Type B pancreatic cell (in vitro differentiated cells): ENCODE results near the gene WNT10A. TPM values are rescaled to one million over a fixed set of nuclear protein-coding genes. Genes with fewer than 3 reads are reported as not detected.

Experiments used
- DNase-seq: peaks from one replicate; pipeline ENCODE4 v3.0.0; 2021; ENCODE audit warnings: mixed read lengths; ENCODE audit not compliant: unreplicated experiment; ENCODE audit errors: extremely low spot score
- H3K27ac Mint-ChIP-seq: 2 replicates; pipeline ENCODE4 v1.8.0; 2021; ENCODE audit warnings: mild to moderate bottlenecking, mixed read lengths
- H3K27me3 Mint-ChIP-seq: 2 replicates; pipeline ENCODE4 v1.8.0; 2021; ENCODE audit warnings: mixed read lengths
- H3K36me3 Mint-ChIP-seq: 2 replicates; pipeline ENCODE4 v1.8.0; 2021; ENCODE audit warnings: mixed read lengths
- H3K4me1 Mint-ChIP-seq: one replicate; pipeline ENCODE4 v1.8.0; 2021; ENCODE audit warnings: mixed read lengths; ENCODE audit not compliant: unreplicated experiment
- H3K4me3 Mint-ChIP-seq: 2 replicates; pipeline ENCODE4 v1.8.0; 2021; ENCODE audit warnings: mild to moderate bottlenecking, mixed read lengths
- H3K9me3 Mint-ChIP-seq: 2 replicates; pipeline ENCODE4 v1.8.0; 2021; ENCODE audit warnings: mixed read lengths
- CTCF ChIP-seq: fragments of 200-600 bp; sonication (generic); conservative IDR thresholded peaks from 2 replicates; pipeline ENCODE4 v1.5.0; 2021; ENCODE audit warnings: antibody characterized with exemption, mild to moderate bottlenecking
- total RNA-seq: library from RNA; stranded (reverse); gene quantifications from 2 replicates; pipeline ENCODE4 v1.2.1, GENCODE V29; 2021; ENCODE audit warnings: low replicate concordance

WNT10A gene
- total RNA-seq, 1 donor from 2014 or later, result 5.5 TPM

- Mint-ChIP-seq H3K27me3 (peaks cover 73% of the 10 kb centered on the region), H3K27ac (no peak overlapping the region), H3K4me1 (peaks cover 16% of the 10 kb centered on the region), H3K4me3 (no peak overlapping the region), H3K9me3 (no peaks in the 10 kb centered on the region), H3K36me3 (no peaks in the 10 kb centered on the region)
- DNase-seq, result no peak
- no peak for TF ChIP-seq CTCF
Observed at GRCh38 chr2:218889937-218890336, 9.3 kb downstream of the WNT10A start.

GRCh38 chr2:218890369-218890768 lies 9.7 kb downstream of the WNT10A start:
- no peak overlapping the region for H3K27ac Mint-ChIP-seq
- no peaks in the 10 kb centered on the region for H3K36me3 Mint-ChIP-seq
- H3K4me1 Mint-ChIP-seq, result peaks cover 14% of the 10 kb centered on the region
- no peak for DNase-seq
- H3K9me3 Mint-ChIP-seq, result no peaks in the 10 kb centered on the region
- no peak for TF ChIP-seq CTCF
- H3K27me3 Mint-ChIP-seq, result peaks cover 73% of the 10 kb centered on the region
- no peak overlapping the region for H3K4me3 Mint-ChIP-seq

GRCh38 chr2:218891275-218892135 lies 10.9 kb downstream of the WNT10A start:
- no peaks in the 10 kb centered on the region for H3K9me3 Mint-ChIP-seq
- DNase-seq, result no peak
- peaks cover 22% of the 10 kb centered on the region for H3K4me1 Mint-ChIP-seq
- no peaks in the 10 kb centered on the region for H3K36me3 Mint-ChIP-seq
- TF ChIP-seq CTCF, result no peak
- H3K4me3 Mint-ChIP-seq, result no peak overlapping the region
- H3K27me3 Mint-ChIP-seq, result peaks cover 72% of the 10 kb centered on the region
- H3K27ac Mint-ChIP-seq, result no peak overlapping the region

- TF ChIP-seq CTCF, result peak; percentile 64
- H3K9me3 Mint-ChIP-seq, result no peaks in the 10 kb centered on the region
- no peak overlapping the region for H3K27ac Mint-ChIP-seq
- peaks cover 22% of the 10 kb centered on the region for H3K4me1 Mint-ChIP-seq
- peaks cover 64% of the 10 kb centered on the region for H3K27me3 Mint-ChIP-seq
- H3K4me3 Mint-ChIP-seq, result peak overlapping the region; percentile 76
- H3K36me3 Mint-ChIP-seq, result no peaks in the 10 kb centered on the region
- DNase-seq, result peak; percentile 79
Observed at GRCh38 chr2:218892693-218893348, 12.2 kb downstream of the WNT10A start.

DNA sequence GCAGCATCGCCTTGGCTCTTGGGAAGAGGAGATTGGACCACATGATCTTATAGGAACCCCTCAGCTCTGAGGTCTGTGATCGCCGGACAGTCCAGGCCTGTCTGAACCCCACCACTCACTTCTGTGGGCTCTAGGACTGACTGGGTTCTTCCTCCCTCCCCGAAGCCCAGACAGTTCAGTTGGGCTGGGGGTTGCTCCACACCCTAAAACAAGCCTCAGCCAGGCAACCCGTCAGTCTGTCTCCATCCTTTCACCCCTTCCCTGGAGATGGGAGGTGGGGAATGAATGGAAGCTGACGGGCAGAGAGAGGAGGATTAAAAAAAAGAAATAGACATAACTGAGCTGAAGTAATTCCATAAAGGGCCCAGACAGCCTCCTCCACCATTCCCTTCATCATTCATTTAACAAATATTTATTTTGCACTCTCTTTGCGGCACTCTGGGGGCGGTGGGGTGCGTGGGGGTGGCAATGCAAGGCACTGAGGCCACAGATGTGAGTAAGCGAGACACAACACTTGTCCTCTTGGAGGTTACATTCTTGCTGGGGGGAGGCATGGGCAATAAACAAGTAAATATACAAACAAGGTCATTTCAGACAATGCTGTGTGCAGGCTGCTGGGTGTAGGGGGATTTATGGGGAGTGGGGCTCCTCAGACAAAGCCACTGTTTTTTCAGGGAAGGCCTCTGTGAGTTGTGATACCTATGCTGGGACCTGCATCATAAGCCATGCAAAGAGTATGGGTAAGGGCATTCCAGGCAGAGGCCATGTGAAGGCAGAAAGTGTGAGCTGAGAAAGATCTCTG lies 12.9 kb downstream of the WNT10A start:
- H3K4me3 Mint-ChIP-seq, result peak overlapping the region; percentile 76
- no peak for DNase-seq
- no peaks in the 10 kb centered on the region for H3K36me3 Mint-ChIP-seq
- H3K9me3 Mint-ChIP-seq, result no peaks in the 10 kb centered on the region
- H3K27ac Mint-ChIP-seq, result peak overlapping the region; percentile 93
- TF ChIP-seq CTCF, result no peak
- H3K4me1 Mint-ChIP-seq, result peaks cover 28% of the 10 kb centered on the region
- peaks cover 69% of the 10 kb centered on the region for H3K27me3 Mint-ChIP-seq
